ENCODE data around the gene ZBTB16. TPM values are rescaled to one million over a fixed set of nuclear protein-coding genes. Genes with fewer than 3 reads are reported as not detected.

Gene ZBTB16
- total RNA-seq, 4 donors from 2014 or later: 82.7 to 375 (median 189) TPM

DNA sequence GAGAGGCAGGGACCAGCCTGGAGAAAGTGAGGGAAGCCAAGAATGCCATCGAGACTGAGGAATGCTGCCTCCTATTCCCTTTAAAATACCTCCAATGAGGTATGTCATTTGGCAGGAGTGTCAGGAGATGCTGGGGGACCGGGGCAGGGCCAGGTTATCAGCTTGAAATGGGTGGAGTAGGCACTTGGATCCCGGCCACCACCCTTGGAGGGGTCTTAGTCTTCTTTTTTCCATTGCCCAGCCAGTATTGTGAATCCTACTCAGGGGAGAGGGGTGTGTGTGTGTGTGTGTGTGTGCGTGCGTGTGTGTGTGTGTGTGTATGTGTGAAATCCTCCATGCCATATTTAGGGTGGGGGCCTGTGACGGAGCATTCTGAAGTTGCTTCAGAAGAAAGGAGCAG, 116.2 kb downstream of the ZBTB16 start:
- ATAC-seq (ENCODE audit: low FRiP score) (no peak), DNase-seq (ENCODE audit: low spot score) (no peak)
- TF ChIP-seq, protein P1, sequence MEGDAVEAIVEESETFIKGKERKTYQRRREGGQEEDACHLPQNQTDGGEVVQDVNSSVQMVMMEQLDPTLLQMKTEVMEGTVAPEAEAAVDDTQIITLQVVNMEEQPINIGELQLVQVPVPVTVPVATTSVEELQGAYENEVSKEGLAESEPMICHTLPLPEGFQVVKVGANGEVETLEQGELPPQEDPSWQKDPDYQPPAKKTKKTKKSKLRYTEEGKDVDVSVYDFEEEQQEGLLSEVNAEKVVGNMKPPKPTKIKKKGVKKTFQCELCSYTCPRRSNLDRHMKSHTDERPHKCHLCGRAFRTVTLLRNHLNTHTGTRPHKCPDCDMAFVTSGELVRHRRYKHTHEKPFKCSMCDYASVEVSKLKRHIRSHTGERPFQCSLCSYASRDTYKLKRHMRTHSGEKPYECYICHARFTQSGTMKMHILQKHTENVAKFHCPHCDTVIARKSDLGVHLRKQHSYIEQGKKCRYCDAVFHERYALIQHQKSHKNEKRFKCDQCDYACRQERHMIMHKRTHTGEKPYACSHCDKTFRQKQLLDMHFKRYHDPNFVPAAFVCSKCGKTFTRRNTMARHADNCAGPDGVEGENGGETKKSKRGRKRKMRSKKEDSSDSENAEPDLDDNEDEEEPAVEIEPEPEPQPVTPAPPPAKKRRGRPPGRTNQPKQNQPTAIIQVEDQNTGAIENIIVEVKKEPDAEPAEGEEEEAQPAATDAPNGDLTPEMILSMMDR (IDR thresholded peaks at IDR 0.05): no peak

GRCh38 chr11:114176321-114176720, 116.8 kb downstream of the ZBTB16 start:
- ATAC-seq (ENCODE audit: low FRiP score) (no peak), DNase-seq (ENCODE audit: low spot score) (no peak)
- TF ChIP-seq, protein P1 (IDR thresholded peaks at IDR 0.05): no peak

DNA sequence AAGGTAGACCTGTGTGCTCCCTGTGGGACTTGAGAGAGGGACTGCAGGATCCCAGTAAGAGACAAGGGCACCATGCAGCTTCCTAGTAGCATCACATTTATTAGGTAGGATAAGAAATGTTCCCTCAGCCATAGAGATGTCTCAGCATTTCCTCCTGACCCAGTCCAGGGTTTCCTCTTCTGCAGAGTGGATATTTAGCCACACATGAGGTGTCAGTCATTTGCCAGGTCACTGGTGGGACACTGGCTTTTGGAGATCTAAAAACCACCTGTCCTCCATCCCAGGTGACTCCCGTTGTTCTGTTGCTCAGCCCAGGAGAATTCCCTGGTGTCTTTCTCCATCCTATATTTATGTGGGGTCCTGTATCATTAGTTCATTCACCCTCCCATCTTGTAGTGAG, 119.1 kb downstream of the ZBTB16 start:
- DNase-seq (ENCODE audit: low spot score) (no peak), ATAC-seq (ENCODE audit: low FRiP score) (no peak)
- TF ChIP-seq, protein P1 (IDR thresholded peaks at IDR 0.05): no peak

GRCh38 chr11:114179234-114179941, 119.9 kb downstream of the ZBTB16 start:
- DNase-seq (ENCODE audit: low spot score) (no peak), ATAC-seq (ENCODE audit: low FRiP score) (peak; percentile 86)
- TF ChIP-seq, protein P1 (IDR thresholded peaks at IDR 0.05): no peak

- TF ChIP-seq, protein P1 (IDR thresholded peaks at IDR 0.05): no peak
- no peak for DNase-seq (ENCODE audit: low spot score)
- no peak for ATAC-seq (ENCODE audit: low FRiP score)
Measured at GRCh38 chr11:114180301-114181055, 121.0 kb downstream of the ZBTB16 start.

- no peak for DNase-seq (ENCODE audit: low spot score)
- TF ChIP-seq, protein P1 (IDR thresholded peaks at IDR 0.05): no peak
- ATAC-seq (ENCODE audit: low FRiP score): no peak
Measured at GRCh38 chr11:114181195-114181594, 121.7 kb downstream of the ZBTB16 start.

All from omental fat pad (tissue), 4 donors.